NCI-H2227 (cell line): Measurements from ENCODE around the gene SRPK2.
A peak's percentile ranks its signal among the peaks of the same experiment; 100 is the strongest.

Source experiments
- DNase-seq: peaks from one replicate; lab custom pipeline; 2025; ENCODE audit not compliant: unreplicated experiment; lab: John Stamatoyannopoulos, UW

The SRPK2 gene

GRCh38 chr7:105227391-105227790 is 161.3 kb downstream of the SRPK2 start:
- DNase-seq, result no peak

- DNase-seq, result peak; percentile 19
Observed at GRCh38 chr7:105224884-105225651, 163.7 kb downstream of the SRPK2 start.

- DNase-seq, result no peak
Observed at GRCh38 chr7:105222953-105223352, 165.8 kb downstream of the SRPK2 start.

- no peak for DNase-seq
Observed at GRCh38 chr7:105219771-105220160, 169.0 kb downstream of the SRPK2 start.

- DNase-seq, result no peak
Observed at GRCh38 chr7:105218939-105219770, 169.6 kb downstream of the SRPK2 start.

- DNase-seq, result no peak
Observed at GRCh38 chr7:105218215-105218614, 170.5 kb downstream of the SRPK2 start.

GRCh38 chr7:105216786-105217185 is 171.9 kb downstream of the SRPK2 start:
- DNase-seq, result no peak

- DNase-seq, result no peak
Observed at GRCh38 chr7:105215821-105216220, 172.9 kb downstream of the SRPK2 start.

GRCh38 chr7:105215182-105215581 is 173.5 kb downstream of the SRPK2 start:
- DNase-seq, result no peak

GRCh38 chr7:105213611-105214010 is 175.1 kb downstream of the SRPK2 start:
- no peak for DNase-seq

- no peak for DNase-seq
Observed at GRCh38 chr7:105212212-105212611, 176.5 kb downstream of the SRPK2 start.

GRCh38 chr7:105210721-105211205 is 178.0 kb downstream of the SRPK2 start:
- DNase-seq, result peak; percentile 19

GRCh38 chr7:105209870-105210269 is 178.9 kb downstream of the SRPK2 start:
- peak; percentile 58 for DNase-seq

- DNase-seq, result no peak
Observed at GRCh38 chr7:105209433-105209832, 179.3 kb downstream of the SRPK2 start.

GRCh38 chr7:105206985-105207384 is 181.7 kb downstream of the SRPK2 start:
- no peak for DNase-seq

- no peak for DNase-seq
Observed at GRCh38 chr7:105205592-105206237, 183.0 kb downstream of the SRPK2 start.

GRCh38 chr7:105204953-105205352 is 183.8 kb downstream of the SRPK2 start:
- no peak for DNase-seq

GRCh38 chr7:105204520-105204919 is 184.2 kb downstream of the SRPK2 start:
- no peak for DNase-seq

- DNase-seq, result peak; percentile 53
Observed at GRCh38 chr7:105202616-105203015, 186.1 kb downstream of the SRPK2 start.

- DNase-seq, result no peak
Observed at GRCh38 chr7:105199386-105199785, 189.3 kb downstream of the SRPK2 start.

GRCh38 chr7:105198223-105198622 is 190.5 kb downstream of the SRPK2 start:
- DNase-seq, result no peak

GRCh38 chr7:105196473-105196872 is 192.2 kb downstream of the SRPK2 start:
- DNase-seq, result no peak
